Measurements from ENCODE around the gene TAGAP. TPM values are rescaled to one million over a fixed set of nuclear protein-coding genes. Genes with fewer than 3 reads are reported as not detected.

TAGAP gene, protein sequence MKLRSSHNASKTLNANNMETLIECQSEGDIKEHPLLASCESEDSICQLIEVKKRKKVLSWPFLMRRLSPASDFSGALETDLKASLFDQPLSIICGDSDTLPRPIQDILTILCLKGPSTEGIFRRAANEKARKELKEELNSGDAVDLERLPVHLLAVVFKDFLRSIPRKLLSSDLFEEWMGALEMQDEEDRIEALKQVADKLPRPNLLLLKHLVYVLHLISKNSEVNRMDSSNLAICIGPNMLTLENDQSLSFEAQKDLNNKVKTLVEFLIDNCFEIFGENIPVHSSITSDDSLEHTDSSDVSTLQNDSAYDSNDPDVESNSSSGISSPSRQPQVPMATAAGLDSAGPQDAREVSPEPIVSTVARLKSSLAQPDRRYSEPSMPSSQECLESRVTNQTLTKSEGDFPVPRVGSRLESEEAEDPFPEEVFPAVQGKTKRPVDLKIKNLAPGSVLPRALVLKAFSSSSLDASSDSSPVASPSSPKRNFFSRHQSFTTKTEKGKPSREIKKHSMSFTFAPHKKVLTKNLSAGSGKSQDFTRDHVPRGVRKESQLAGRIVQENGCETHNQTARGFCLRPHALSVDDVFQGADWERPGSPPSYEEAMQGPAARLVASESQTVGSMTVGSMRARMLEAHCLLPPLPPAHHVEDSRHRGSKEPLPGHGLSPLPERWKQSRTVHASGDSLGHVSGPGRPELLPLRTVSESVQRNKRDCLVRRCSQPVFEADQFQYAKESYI
- total RNA-seq (2021; ENCODE audit: unreplicated experiment) (0.13 TPM), Bru-seq, nascent RNA (percentile 13 among the genes with signal in this experiment), BruChase-seq, experiment 1, labeled RNA remaining after a 2-hour chase (not detected), BruChase-seq, experiment 2, labeled RNA remaining after a 6-hour chase (percentile 12 among the genes with signal in this experiment)
- polyA plus RNA-seq (2012; ENCODE audit: insufficient read length) = not detected
- long read RNA-seq = 0 reads

DNA sequence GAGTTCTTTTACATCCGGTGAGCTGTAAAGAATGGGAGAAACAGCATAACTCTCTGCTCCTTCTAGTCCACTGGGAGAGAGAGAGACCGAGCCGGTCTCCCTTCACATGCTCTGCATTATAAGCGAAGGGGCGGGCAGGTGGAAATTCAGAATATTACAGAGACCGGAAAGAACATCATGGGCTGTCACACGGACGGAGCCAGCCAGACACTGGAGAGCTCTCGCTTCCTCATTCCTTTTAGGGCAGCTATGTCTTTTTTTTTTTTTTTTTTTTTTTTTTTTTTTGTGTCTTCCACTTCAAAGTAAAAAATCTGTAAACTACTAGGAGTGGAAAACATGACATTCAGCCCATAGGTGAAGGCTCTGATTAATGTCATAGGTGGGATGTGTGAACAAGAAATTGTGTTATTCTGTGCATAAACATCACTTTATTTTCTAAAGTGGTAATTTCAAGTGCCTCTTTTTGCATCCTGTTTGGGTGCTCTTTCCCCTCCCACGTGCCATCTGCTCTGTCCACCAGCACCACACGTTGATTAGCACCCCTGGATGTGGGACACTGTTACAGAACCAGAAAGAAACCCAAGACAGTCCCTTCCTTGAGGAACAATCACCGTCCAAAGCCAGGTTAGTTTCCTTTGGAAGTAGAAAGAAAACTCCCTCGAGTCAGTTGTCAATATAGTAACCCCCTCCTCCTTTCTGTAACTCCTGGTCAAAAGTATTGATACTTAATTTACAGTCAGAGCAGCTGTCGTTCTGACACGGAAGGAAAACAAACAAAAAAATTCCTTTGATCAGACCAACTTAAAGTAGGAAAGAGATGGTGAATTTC lies at the start of gene TAGAP:
TSS of gene TAGAP (minus strand) at position 93 of the 829 bp plus-strand sequence. CDS start 845 bp downstream, outside the sequence.
- H3K27ac ChIP-seq (ENCODE audit: low read length) = no peak within 1 kb of the TSS
- in situ Hi-C loops (cut with HindIII; ENCODE audit: low pct_unique_long_range_greater_than_20kb, low sequenced_read_pairs) = no loop called here
- no peaks in the 10 kb centered on the region for H3K4me1 ChIP-seq (ENCODE audit: control insufficient read depth, insufficient read depth, low read length)
- TF ChIP-seq TCF7L2 (IDR thresholded peaks at IDR 0.05; ENCODE audit: low read depth, low read length) = no peak
- no peak for TF ChIP-seq POLR2AphosphoS5 (IDR thresholded peaks at IDR 0.05; ENCODE audit: low read depth, low read length)
- no peak for TF ChIP-seq SIN3A (IDR thresholded peaks at IDR 0.05; ENCODE audit: borderline replicate concordance, insufficient read depth, low read depth, low read length)
- TF ChIP-seq, protein P1, sequence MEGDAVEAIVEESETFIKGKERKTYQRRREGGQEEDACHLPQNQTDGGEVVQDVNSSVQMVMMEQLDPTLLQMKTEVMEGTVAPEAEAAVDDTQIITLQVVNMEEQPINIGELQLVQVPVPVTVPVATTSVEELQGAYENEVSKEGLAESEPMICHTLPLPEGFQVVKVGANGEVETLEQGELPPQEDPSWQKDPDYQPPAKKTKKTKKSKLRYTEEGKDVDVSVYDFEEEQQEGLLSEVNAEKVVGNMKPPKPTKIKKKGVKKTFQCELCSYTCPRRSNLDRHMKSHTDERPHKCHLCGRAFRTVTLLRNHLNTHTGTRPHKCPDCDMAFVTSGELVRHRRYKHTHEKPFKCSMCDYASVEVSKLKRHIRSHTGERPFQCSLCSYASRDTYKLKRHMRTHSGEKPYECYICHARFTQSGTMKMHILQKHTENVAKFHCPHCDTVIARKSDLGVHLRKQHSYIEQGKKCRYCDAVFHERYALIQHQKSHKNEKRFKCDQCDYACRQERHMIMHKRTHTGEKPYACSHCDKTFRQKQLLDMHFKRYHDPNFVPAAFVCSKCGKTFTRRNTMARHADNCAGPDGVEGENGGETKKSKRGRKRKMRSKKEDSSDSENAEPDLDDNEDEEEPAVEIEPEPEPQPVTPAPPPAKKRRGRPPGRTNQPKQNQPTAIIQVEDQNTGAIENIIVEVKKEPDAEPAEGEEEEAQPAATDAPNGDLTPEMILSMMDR (IDR thresholded peaks at IDR 0.05) = no peak
- TF ChIP-seq, protein P2, sequence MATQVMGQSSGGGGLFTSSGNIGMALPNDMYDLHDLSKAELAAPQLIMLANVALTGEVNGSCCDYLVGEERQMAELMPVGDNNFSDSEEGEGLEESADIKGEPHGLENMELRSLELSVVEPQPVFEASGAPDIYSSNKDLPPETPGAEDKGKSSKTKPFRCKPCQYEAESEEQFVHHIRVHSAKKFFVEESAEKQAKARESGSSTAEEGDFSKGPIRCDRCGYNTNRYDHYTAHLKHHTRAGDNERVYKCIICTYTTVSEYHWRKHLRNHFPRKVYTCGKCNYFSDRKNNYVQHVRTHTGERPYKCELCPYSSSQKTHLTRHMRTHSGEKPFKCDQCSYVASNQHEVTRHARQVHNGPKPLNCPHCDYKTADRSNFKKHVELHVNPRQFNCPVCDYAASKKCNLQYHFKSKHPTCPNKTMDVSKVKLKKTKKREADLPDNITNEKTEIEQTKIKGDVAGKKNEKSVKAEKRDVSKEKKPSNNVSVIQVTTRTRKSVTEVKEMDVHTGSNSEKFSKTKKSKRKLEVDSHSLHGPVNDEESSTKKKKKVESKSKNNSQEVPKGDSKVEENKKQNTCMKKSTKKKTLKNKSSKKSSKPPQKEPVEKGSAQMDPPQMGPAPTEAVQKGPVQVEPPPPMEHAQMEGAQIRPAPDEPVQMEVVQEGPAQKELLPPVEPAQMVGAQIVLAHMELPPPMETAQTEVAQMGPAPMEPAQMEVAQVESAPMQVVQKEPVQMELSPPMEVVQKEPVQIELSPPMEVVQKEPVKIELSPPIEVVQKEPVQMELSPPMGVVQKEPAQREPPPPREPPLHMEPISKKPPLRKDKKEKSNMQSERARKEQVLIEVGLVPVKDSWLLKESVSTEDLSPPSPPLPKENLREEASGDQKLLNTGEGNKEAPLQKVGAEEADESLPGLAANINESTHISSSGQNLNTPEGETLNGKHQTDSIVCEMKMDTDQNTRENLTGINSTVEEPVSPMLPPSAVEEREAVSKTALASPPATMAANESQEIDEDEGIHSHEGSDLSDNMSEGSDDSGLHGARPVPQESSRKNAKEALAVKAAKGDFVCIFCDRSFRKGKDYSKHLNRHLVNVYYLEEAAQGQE (IDR thresholded peaks at IDR 0.05; ENCODE audit: insufficient read depth in 1 of 2, low read depth in 2 of 2, low read length in 1 of 2) = no peak
- H3K9me3 ChIP-seq (ENCODE audit: control insufficient read depth, insufficient read depth, low read depth, low read length) = no peaks in the 10 kb centered on the region
- H3K36me3 ChIP-seq (ENCODE audit: control insufficient read depth, insufficient read depth, low read length) = no peaks in the 10 kb centered on the region
- ChIA-PET CTCF (interaction anchor here (1.1 kb wide), 1 partner anchor 59 kb away, joined by 5 read pairs; no protein-coding TSS in a partner anchor), POLR2A (interaction anchor here (0.7 kb wide), 1 partner anchor 302 kb away, joined by 5 read pairs; no protein-coding TSS in a partner anchor)
- no peak within 1 kb of the TSS for H3K4me3 ChIP-seq (ENCODE audit: low read depth in 2 of 2, low read length in 2 of 2)
- intact Hi-C loops (cut with micrococcal nuclease; ENCODE audit: unreplicated experiment) = loop anchor here (10.0 kb wide), 1 partner anchor 90 kb away; no protein-coding TSS in a partner anchor
- H3K27me3 ChIP-seq (ENCODE audit: control insufficient read depth, insufficient read depth, low read length) = peaks cover 20% of the 10 kb centered on the region
- BruUV-seq (replicated peaks) = no TSS peak
- DNase-seq (ENCODE audit: low read depth, low spot score) = no peak
- ATAC-seq = no peak
